B cell (primary cell): Measurements from ENCODE around the gene COL11A1. TPM values are rescaled to one million over a fixed set of nuclear protein-coding genes. Genes with fewer than 3 reads are reported as not detected.
"Not testable (repeated sequence)": the region's sequence is repeated elsewhere in the genome, so short reads cannot be mapped to it uniquely, and the experiment has no call there.

Experiments
- ATAC-seq: fragments of 200-7000 bp; cut with Tn5 transposase; one replicate; pipeline ENCODE4 v1.10.0; 2021; ENCODE audit warnings: low read depth, mild to moderate bottlenecking, moderate number of reproducible peaks, moderate library complexity
- CTCF ChIA-PET: fragments of 350-600 bp; sonication (Branson Sonifier 250); formaldehyde crosslinking; loops from one replicate; lab custom pipeline; 2021; ENCODE audit warnings: antibody characterized with exemption, inconsistent platforms; lab: Charles Lee
- POLR2A ChIA-PET: fragments of 350-600 bp; sonication (Branson Sonifier 250); formaldehyde crosslinking; loops from one replicate; lab custom pipeline; 2021; ENCODE audit warnings: antibody characterized with exemption; lab: Charles Lee
- DNase-seq: peaks from one replicate; pipeline ENCODE4 v3.0.0; 2013
- H2AFZ ChIP-seq: 2 replicates; pipeline ENCODE4 v1.6.1; 2012; ENCODE audit warnings: mild to moderate bottlenecking, low read depth, low read length; ENCODE audit not compliant: insufficient read depth, poor library complexity, severe bottlenecking
- H3K27ac ChIP-seq, 2 donors: 1 replicate in 1 of 2; 2 replicates in 1 of 2; pipeline ENCODE4 v1.5.1; 2012 to 2013; ENCODE audit warnings: low read length in 2 of 2, mild to moderate bottlenecking in 2 of 2, moderate library complexity in 1 of 2
- H3K27me3 ChIP-seq, 4 experiments: fragments of 200-600 bp in 1 of 4; sonication (generic) in 1 of 4; replicated peaks in 1 of 4; 1 replicate in 2 of 4; 2 replicates in 2 of 4; pipeline versions ENCODE4 v1.6.1 to v1.7.0; 2013 to 2016; ENCODE audit warnings: low read length in 3 of 4, mild to moderate bottlenecking in 2 of 4, mixed read lengths in 1 of 4, moderate library complexity in 1 of 4; ENCODE audit not compliant: insufficient read depth in 4 of 4, control insufficient read depth in 3 of 4; ENCODE audit errors: control extremely low read depth in 1 of 4
- H3K36me3 ChIP-seq, 2 experiments: replicated peaks in 1 of 2; 1 replicate in 1 of 2; 2 replicates in 1 of 2; pipeline versions ENCODE4 v1.6.1 to v1.7.1; 2013; ENCODE audit warnings: low read length in 1 of 2; ENCODE audit not compliant: insufficient read depth in 2 of 2, control insufficient read depth in 1 of 2; ENCODE audit errors: control extremely low read depth in 1 of 2, extremely low read depth in 1 of 2
- H3K4me1 ChIP-seq, 2 donors: fragments of 200-600 bp in 1 of 2; sonication (generic) in 1 of 2; 1 replicate in 1 of 2; 2 replicates in 1 of 2; pipeline versions ENCODE4 v1.5.1 to v1.6.1; 2013 to 2017; ENCODE audit warnings: low read length in 2 of 2; ENCODE audit not compliant: control insufficient read depth in 2 of 2, insufficient read depth in 2 of 2
- H3K4me2 ChIP-seq: replicated peaks from 2 replicates; pipeline ENCODE3; 2012; ENCODE audit warnings: mild to moderate bottlenecking, low read depth, low read length; ENCODE audit not compliant: poor library complexity, severe bottlenecking
- H3K4me3 ChIP-seq, 5 experiments: fragments of 200-600 bp in 1 of 5; sonication (generic) in 1 of 5; 1 replicate in 3 of 5; 2 replicates in 2 of 5; pipeline versions ENCODE4 v1.5.1 to v1.7.0; 2011 to 2016; ENCODE audit warnings: low read length in 4 of 5, mild to moderate bottlenecking in 4 of 5, low read depth in 2 of 5, control low read depth in 1 of 5, moderate library complexity in 1 of 5; ENCODE audit not compliant: insufficient read depth in 1 of 5; ENCODE audit errors: control extremely low read depth in 1 of 5, extremely low read depth in 1 of 5
- H3K79me2 ChIP-seq: fragments of 200-600 bp; sonication (generic); one replicate; pipeline ENCODE4 v1.6.0; 2016; ENCODE audit warnings: low read length; ENCODE audit not compliant: control insufficient read depth, insufficient read depth
- H3K9ac ChIP-seq: fragments of 200-600 bp; sonication (generic); 2 replicates; pipeline ENCODE4 v1.6.1; 2017; ENCODE audit warnings: mild to moderate bottlenecking, low read length, moderate library complexity
- H3K9me3 ChIP-seq, 3 donors: one replicate each; pipeline versions ENCODE4 v1.6.1 to v1.7.1; 2013; ENCODE audit warnings: low read length in 2 of 3; ENCODE audit not compliant: control insufficient read depth in 2 of 3, insufficient read depth in 1 of 3; ENCODE audit errors: control extremely low read depth in 1 of 3
- H4K20me1 ChIP-seq: 2 replicates; pipeline ENCODE4 v1.6.0; 2012; ENCODE audit warnings: mild to moderate bottlenecking, low read length; ENCODE audit not compliant: insufficient read depth, control insufficient read depth, poor library complexity, severe bottlenecking
- H3K27ac Mint-ChIP-seq: one replicate; pipeline ENCODE4 v1.8.0; 2021; ENCODE audit warnings: mixed read lengths
- H3K27me3 Mint-ChIP-seq: one replicate; pipeline ENCODE4 v1.8.0; 2021; ENCODE audit warnings: mixed read lengths
- H3K4me1 Mint-ChIP-seq: one replicate; pipeline ENCODE4 v1.8.0; 2021; ENCODE audit warnings: mixed read lengths
- H3K4me3 Mint-ChIP-seq: one replicate; pipeline ENCODE4 v1.8.0; 2021; ENCODE audit warnings: mixed read lengths
- H3K9me3 Mint-ChIP-seq: one replicate; pipeline ENCODE4 v1.8.0; 2022; ENCODE audit warnings: mixed read lengths; ENCODE audit not compliant: insufficient read depth
- EZH2 ChIP-seq: IDR thresholded peaks from 2 replicates; pipeline ENCODE4 v1.6.1; 2012; ENCODE audit warnings: borderline replicate concordance, low read depth, mild to moderate bottlenecking, moderate library complexity, low read length; ENCODE audit not compliant: insufficient read depth, poor library complexity, severe bottlenecking
- WGBS: methylation state at CpG from one replicate; pipeline ENCODE4 v1.1.5; 2013; ENCODE audit warnings: missing lambda C conversion rate; ENCODE audit not compliant: insufficient coverage; 5-methylcytosine and 5-hydroxymethylcytosine counted together
- intact Hi-C: fragments of 100-400 bp; cut with micrococcal nuclease; formaldehyde crosslinking; loops from one replicate; pipeline ENCODE4 v1.10.0; 2022
- polyA plus RNA-seq: library from polyadenylated mRNA; depleted of rRNA; stranded (reverse); fragments of >200 nt; gene quantifications from 2 replicates; pipeline ENCODE4 v1.2.3, GENCODE V29; 2012
- total RNA-seq, 2 donors: library from RNA; stranded (reverse); fragments of 120-200 nt in 1 of 2; gene quantifications; 1 replicate in 1 of 2; 2 replicates in 1 of 2; pipeline versions ENCODE4 v1.2.3 to v1.2.4, GENCODE V29; 2013 to 2022
- TF ChIP-seq, protein P1 (sequence below): fragments of 200-600 bp; IDR thresholded peaks from one replicate; pipeline ENCODE4 v1.8.0; 2022; ENCODE audit warnings: antibody characterized with exemption, mild to moderate bottlenecking

COL11A1 gene
- total and polyA plus RNA-seq, 2 donors (not counting 1 experiment from before 2014, with no cell fraction given): not detected

DNA sequence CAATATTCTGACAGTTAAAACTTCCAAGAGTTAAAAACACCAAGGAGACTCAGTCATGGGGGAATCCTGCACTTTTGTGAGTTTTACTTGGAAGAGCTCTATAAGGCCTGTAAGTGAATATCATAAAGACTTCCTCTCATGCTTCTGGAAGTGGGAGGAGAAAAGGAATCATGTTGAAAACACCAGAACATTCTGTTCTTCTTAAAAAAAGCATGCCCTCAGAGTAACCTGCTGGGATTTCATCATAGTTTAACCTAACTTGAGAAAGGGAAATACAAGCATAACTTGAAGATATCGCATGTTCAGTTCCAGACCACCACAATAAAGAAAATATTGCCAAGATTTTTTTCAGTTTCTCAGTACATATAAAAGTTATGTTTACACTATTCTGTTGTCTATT lies 51.9 kb downstream of the COL11A1 start:
- Histone ChIP-seq H3K9ac (no peak overlapping the region), H3K9me3 (no peaks in the 10 kb centered on the region), H3K79me2 (no peaks in the 10 kb centered on the region), H3K36me3 (no peaks in the 10 kb centered on the region), H3K27ac (no peak overlapping the region), H3K4me1 (no peaks in the 10 kb centered on the region), H4K20me1 (no peaks in the 10 kb centered on the region), H3K27me3 (no peaks in the 10 kb centered on the region), H2AFZ (no peak overlapping the region), H3K4me2 (no peak overlapping the region), H3K4me3 (no peak overlapping the region)
- Mint-ChIP-seq H3K4me3 (no peak overlapping the region), H3K27me3 (no peaks in the 10 kb centered on the region), H3K4me1 (no peaks in the 10 kb centered on the region), H3K27ac (no peak overlapping the region), H3K9me3 (no peaks in the 10 kb centered on the region)
- CTCF ChIA-PET: no interaction called here
- no peak for TF ChIP-seq EZH2
- TF ChIP-seq, protein P1, sequence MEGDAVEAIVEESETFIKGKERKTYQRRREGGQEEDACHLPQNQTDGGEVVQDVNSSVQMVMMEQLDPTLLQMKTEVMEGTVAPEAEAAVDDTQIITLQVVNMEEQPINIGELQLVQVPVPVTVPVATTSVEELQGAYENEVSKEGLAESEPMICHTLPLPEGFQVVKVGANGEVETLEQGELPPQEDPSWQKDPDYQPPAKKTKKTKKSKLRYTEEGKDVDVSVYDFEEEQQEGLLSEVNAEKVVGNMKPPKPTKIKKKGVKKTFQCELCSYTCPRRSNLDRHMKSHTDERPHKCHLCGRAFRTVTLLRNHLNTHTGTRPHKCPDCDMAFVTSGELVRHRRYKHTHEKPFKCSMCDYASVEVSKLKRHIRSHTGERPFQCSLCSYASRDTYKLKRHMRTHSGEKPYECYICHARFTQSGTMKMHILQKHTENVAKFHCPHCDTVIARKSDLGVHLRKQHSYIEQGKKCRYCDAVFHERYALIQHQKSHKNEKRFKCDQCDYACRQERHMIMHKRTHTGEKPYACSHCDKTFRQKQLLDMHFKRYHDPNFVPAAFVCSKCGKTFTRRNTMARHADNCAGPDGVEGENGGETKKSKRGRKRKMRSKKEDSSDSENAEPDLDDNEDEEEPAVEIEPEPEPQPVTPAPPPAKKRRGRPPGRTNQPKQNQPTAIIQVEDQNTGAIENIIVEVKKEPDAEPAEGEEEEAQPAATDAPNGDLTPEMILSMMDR: no peak
- WGBS: no CpG with 5 or more reads among the region's 1 CpG
- ATAC-seq (no peak), DNase-seq (no peak)
- POLR2A ChIA-PET: no interaction called here
- intact Hi-C loops: no loop called here

DNA sequence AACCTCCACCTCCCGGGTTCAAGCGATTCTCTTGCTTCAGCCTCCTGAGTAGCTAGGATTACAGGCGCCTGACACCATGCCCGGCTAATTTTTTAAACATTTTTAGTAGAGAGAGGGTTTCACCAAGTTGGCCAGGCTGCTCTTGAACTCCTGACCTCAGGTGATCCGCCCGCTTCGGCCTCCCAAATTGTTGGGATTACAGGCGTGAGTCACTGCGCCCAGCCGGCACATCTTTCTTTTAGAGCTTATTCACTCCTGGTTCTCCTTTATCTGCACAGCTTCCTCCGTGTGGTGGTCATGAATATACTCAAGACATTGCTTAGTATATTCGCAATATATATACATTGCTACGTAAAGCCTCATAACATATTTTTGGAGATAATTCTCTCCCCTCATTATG lies 80.2 kb downstream of the COL11A1 start:
- POLR2A ChIA-PET, ATAC-seq, H3K27me3 ChIP-seq, H3K36me3 ChIP-seq, H3K4me1 ChIP-seq, H3K27ac ChIP-seq, H3K27ac Mint-ChIP-seq, H3K9ac ChIP-seq, H3K4me3 Mint-ChIP-seq, intact Hi-C loops, DNase-seq, H4K20me1 ChIP-seq, CTCF ChIA-PET, H3K27me3 Mint-ChIP-seq, H3K9me3 Mint-ChIP-seq, H3K79me2 ChIP-seq, H3K4me3 ChIP-seq, H3K9me3 ChIP-seq, H3K4me2 ChIP-seq, H3K4me1 Mint-ChIP-seq, H2AFZ ChIP-seq: not testable (repeated sequence)
- WGBS: 88% methylated on average over 6 of the region's 13 CpGs
